Activated CD4-positive, alpha-beta T cell treated with anti-CD3 and anti-CD28 coated beads, Interleukin-2, amount 10 ng/mL, durations not matched to agents 7 days and 5 days (primary cell): ENCODE results near the gene PCYT2. TPM values are rescaled to one million over a fixed set of nuclear protein-coding genes. Genes with fewer than 3 reads are reported as not detected.

Experiments used
- CTCF ChIA-PET: fragments of 350-600 bp; sonication (Branson Sonifier 250); formaldehyde crosslinking; loops from one replicate; lab custom pipeline; 2021; ENCODE audit warnings: antibody characterized with exemption; lab: Charles Lee
- POLR2A ChIA-PET: fragments of 350-600 bp; sonication (Branson Sonifier 250); formaldehyde crosslinking; loops from one replicate; lab custom pipeline; 2021; ENCODE audit warnings: antibody characterized with exemption; lab: Charles Lee
- DNase-seq: peaks from one replicate; pipeline ENCODE4 v3.0.0-alpha.2; 2020
- H3K27ac Mint-ChIP-seq: one replicate; pipeline ENCODE4 v1.8.0; 2021; ENCODE audit warnings: mild to moderate bottlenecking, moderate library complexity, mixed read lengths
- H3K27me3 Mint-ChIP-seq: one replicate; pipeline ENCODE4 v1.8.0; 2021; ENCODE audit warnings: mixed read lengths
- H3K36me3 Mint-ChIP-seq: one replicate; pipeline ENCODE4 v1.8.0; 2021; ENCODE audit warnings: low read depth, mixed read lengths
- H3K4me1 Mint-ChIP-seq: one replicate; pipeline ENCODE4 v1.8.0; 2021; ENCODE audit warnings: mixed read lengths
- H3K4me3 Mint-ChIP-seq: one replicate; pipeline ENCODE4 v1.8.0; 2021; ENCODE audit warnings: mild to moderate bottlenecking, moderate library complexity, mixed read lengths
- H3K9me3 Mint-ChIP-seq: one replicate; pipeline ENCODE4 v1.8.0; 2021; ENCODE audit warnings: mixed read lengths
- total RNA-seq, 2 experiments: library from RNA; stranded (reverse); gene quantifications; one replicate each; pipeline ENCODE4 v1.2.3, GENCODE V29; 2021

PCYT2 gene
- total RNA-seq, 2 experiments from 2014 or later: 37.6 to 39.0 TPM

DNA sequence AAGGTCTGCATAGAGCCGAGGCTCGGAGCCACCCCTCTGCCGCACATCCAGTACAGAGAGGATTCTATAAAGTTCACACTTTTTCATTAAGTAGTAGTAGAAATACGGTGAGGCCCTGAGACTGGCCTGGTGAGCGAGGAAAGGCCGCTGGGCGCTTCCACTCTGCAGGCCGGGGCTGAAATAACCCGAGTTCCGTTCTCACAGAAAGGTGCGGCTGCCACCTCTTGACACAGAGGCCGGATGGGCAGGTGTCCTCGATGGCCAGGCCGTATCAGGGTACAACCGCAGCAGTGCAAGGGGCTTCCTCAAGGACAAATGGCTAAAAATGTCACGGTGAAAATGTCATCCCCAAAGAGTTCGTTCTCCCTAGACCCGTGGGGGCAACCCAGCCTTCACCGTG lies 770 bp upstream of the PCYT2 start:
- Mint-ChIP-seq H3K9me3 (no peaks in the 10 kb centered on the region), H3K27ac (peak overlapping the region; percentile 62), H3K36me3 (peaks cover 23% of the 10 kb centered on the region), H3K4me1 (peaks cover 28% of the 10 kb centered on the region), H3K27me3 (no peaks in the 10 kb centered on the region), H3K4me3 (peak overlapping the region; percentile 63)
- CTCF ChIA-PET: interaction anchor here (1.3 to 3.7 kb wide), 2 partner anchors 15 to 72 kb away, joined by 5 to 15 read pairs; partner anchors contain the start of gene MAFG
- POLR2A ChIA-PET: no interaction called here
- no peak for DNase-seq

DNA sequence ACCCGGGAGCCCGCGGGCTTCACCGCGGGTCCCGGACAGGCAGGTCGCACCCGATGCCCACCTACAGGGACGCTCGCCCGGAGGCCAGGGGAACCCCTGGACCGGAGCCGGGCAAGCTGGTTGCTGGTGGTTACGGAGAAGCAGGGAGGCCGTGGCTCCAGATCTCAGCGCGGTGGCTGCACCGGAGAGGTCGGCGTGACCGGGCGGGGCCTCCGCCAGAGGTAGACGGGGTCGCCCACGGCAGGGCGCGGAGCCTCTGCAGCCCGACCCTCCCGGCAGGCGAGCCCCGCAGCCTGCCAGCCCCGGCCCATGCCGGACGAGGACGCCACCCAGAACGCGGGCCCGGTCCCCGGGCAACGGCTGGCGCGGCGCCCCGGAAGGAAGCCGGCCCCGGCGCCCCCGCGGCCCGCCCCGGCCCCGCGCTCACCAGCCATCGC lies 341 bp downstream of the PCYT2 start:
- peak; percentile 21 for DNase-seq
- Mint-ChIP-seq H3K4me1 (peaks cover 19% of the 10 kb centered on the region), H3K36me3 (peaks cover 17% of the 10 kb centered on the region), H3K27me3 (no peaks in the 10 kb centered on the region), H3K27ac (no peak overlapping the region), H3K4me3 (peak overlapping the region; percentile 88), H3K9me3 (no peaks in the 10 kb centered on the region)
- ChIA-PET POLR2A (no interaction called here), CTCF (interaction anchor here (0.8 to 3.7 kb wide), 2 partner anchors 9 to 16 kb away, joined by 3 to 15 read pairs; partner anchors contain the start of gene MAFG)

DNA sequence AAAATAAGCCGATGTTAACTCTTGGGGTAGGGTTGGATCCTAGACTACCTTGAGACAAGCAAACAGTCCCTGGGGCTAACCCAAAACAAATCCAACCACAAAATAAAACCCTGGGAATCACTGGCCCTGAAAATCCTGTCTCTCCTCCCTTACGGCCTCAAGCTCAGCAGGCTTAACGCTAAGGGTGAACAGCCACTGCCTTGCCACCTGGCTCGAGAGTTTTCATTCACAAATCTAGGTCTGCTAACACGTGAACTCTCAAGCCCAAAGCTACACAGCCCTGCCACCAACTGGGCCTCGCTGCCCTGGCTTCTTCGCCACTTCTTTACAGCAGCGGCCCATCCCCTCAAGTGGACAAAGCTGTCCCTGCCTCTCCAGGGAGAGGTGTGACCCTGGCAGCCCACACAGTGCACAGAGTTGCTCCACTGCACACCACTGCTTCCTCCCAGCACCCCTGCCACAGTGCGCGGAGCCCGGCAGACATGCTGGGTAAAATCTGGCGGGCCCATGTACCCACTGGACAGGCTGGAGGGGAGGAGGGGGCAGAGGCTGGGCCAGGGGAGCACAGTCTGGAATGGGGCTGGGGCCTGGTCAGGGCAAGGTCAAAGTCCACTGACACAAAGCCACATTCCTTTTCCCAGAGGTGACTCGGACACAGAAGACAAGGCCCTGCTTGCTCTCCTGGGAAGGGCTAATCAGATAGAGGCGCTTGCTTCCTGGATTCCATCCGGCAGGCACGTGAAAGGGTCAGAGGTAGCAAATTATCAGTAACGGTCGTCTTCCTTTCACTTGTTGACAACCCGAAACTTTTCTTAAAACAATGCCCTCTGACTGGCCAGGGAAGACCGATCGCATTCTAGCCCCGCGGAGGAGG lies 996 bp downstream of the PCYT2 start:
- Mint-ChIP-seq H3K9me3 (no peaks in the 10 kb centered on the region), H3K4me1 (peaks cover 17% of the 10 kb centered on the region), H3K27me3 (no peaks in the 10 kb centered on the region), H3K36me3 (peaks cover 14% of the 10 kb centered on the region), H3K27ac (peak overlapping the region; percentile 81), H3K4me3 (peak overlapping the region; percentile 88)
- DNase-seq: no peak
- CTCF ChIA-PET: interaction anchor here (0.8 to 3.7 kb wide), 4 partner anchors 10 to 208 kb away, joined by 3 to 15 read pairs (median 4); partner anchors contain the start of gene MAFG
- POLR2A ChIA-PET: no interaction called here

DNA sequence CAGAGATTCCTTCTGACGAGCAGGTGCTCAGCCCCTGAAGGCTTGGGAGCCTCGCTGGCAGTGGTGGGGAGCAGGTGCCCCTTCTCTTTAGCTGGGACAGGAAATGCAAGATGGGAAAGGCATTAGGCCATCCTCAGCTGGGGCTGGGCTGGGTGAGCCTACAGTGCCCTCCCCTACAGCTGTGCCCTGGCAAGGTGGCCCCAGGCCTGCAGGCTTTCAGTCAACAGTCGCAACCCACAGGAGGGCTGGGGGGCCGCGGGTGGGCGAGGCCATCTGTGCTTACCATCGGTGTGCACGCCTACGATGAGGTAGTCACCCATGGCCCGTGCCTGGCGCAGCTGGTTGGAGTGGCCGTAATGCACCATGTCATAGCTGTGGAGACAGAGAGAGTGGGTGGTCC lies 2.0 kb downstream of the PCYT2 start:
- DNase-seq: no peak
- Mint-ChIP-seq H3K36me3 (peaks cover 10% of the 10 kb centered on the region), H3K27me3 (no peaks in the 10 kb centered on the region), H3K4me1 (peaks cover 15% of the 10 kb centered on the region), H3K9me3 (no peaks in the 10 kb centered on the region), H3K4me3 (no peak overlapping the region), H3K27ac (no peak overlapping the region)
- CTCF ChIA-PET: interaction anchor here (0.6 to 1.2 kb wide), 3 partner anchors 17 to 600 kb away, joined by 3 to 4 read pairs (median 3); no protein-coding TSS in a partner anchor
- POLR2A ChIA-PET: no interaction called here

DNA sequence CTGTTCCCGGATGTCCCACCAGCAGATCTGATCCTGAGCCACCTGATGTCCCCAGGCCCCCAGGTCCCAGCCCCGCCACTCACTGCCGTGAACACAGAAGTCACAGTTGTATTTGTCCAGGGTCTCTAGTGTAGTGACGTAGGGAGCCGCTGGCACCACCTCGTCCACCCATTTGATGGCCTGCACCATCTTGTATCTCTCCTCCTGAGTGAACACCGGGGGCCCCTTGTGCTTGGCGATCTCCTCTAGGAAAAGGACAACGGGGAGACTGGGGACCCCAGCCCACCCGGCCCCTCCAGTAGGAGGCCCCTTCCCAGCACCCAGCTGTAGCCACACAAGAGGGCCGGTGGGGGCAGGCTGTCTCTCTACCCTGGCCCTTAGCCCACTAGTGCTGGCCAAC lies 2.4 kb downstream of the PCYT2 start:
- no peak overlapping the region for H3K4me3 Mint-ChIP-seq
- ChIA-PET POLR2A (no interaction called here), CTCF (interaction anchor here (1.2 kb wide), 1 partner anchor 207 kb away, joined by 3 read pairs; no protein-coding TSS in a partner anchor)
- DNase-seq: no peak
- H3K36me3 Mint-ChIP-seq: peaks cover 9% of the 10 kb centered on the region
- no peaks in the 10 kb centered on the region for H3K9me3 Mint-ChIP-seq
- H3K27ac Mint-ChIP-seq: no peak overlapping the region
- peaks cover 15% of the 10 kb centered on the region for H3K4me1 Mint-ChIP-seq
- no peaks in the 10 kb centered on the region for H3K27me3 Mint-ChIP-seq

DNA sequence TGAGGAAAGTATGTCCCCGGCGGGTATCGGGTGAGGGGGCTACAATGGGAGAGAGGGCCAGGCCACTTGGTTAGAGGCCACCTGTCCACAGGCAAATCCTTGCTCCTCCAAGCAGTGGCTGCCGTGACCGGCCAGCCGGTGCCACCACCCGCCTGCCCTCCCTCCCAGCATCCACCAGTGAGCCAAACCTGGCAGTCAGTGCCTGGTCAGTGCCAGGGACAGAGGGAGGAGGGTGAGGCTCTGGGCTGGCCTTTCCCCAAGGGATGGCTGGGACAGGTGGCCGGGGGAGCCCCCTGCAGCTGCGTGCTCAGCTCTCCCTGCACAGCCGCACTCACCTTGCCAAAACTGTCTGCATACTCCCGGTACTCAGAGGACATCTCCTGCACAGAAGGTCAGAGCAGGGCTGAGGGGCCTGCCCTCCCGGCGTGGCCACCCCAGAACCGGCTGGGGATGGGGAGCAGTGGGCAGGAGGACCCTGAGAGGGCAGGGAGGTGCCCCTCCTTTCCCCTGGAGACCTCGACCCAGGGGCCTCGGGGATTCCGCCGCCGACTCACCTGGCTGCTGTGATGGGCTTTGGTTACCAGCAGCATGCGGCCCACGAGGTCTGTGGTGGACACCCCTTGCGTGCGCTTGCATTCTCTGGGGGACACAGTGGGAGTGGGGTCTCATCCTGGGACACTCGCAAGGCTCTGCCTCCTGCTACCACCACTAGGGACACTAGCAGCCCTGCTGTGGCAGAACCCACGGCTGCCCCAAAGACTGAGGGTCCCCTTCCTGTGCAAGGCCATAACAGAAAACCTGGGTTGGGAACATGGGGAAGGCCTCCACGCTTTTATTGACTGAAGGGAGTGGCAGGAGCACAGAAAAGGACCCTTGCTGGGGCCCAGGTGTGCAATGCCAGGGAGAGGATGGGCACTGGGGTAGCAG lies 3.7 kb downstream of the PCYT2 start:
- ChIA-PET POLR2A (no interaction called here), CTCF (interaction anchor here (0.6 to 0.7 kb wide), 2 partner anchors 19 to 841 kb away, joined by 3 read pairs; no protein-coding TSS in a partner anchor)
- Mint-ChIP-seq H3K4me1 (peaks cover 8% of the 10 kb centered on the region), H3K27ac (no peak overlapping the region), H3K9me3 (no peaks in the 10 kb centered on the region), H3K36me3 (no peaks in the 10 kb centered on the region), H3K27me3 (peaks cover 3% of the 10 kb centered on the region), H3K4me3 (no peak overlapping the region)
- no peak for DNase-seq

DNA sequence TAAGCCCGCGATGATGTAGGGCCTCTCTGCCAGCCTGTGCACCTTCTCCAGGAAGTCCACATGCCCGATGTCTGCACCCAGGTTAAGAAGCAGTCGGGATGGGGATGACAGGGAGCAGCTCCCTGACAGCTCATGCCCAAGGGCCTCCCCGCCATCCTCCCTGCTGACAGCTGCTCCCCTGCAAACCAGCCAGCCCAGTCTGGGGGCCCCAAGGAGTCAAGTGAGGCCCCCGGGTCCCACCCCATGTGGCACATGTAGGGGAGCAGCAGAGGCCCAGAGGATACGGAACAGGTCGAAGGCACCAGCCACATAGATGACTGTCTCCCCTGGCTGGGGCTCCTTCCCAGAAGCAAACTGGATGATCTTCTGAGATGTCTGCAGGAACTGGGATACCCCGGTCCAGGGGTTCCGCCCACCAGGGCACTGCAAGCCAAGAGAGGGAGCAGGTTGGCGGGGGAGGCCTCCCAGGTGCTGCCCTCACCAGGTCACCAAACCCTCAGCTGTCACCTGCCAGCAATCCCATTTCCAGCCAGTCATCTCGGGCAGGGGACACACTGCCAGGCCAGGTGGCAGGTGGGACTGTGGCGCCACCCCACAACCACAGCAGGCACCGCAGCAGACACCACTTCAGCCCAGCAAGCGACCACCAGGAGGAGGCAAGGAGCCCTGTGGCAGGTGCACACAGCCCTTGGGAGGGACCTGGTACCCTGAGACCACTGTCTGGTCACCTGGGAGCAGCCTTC lies 4.6 kb downstream of the PCYT2 start:
- DNase-seq: no peak
- Mint-ChIP-seq H3K36me3 (no peaks in the 10 kb centered on the region), H3K9me3 (no peaks in the 10 kb centered on the region), H3K27ac (no peak overlapping the region), H3K27me3 (peaks cover 3% of the 10 kb centered on the region), H3K4me1 (peaks cover 8% of the 10 kb centered on the region), H3K4me3 (no peak overlapping the region)
- ChIA-PET POLR2A (no interaction called here), CTCF (interaction anchor here (0.6 kb wide), 1 partner anchor 53 kb away, joined by 3 read pairs; no protein-coding TSS in a partner anchor)

DNA sequence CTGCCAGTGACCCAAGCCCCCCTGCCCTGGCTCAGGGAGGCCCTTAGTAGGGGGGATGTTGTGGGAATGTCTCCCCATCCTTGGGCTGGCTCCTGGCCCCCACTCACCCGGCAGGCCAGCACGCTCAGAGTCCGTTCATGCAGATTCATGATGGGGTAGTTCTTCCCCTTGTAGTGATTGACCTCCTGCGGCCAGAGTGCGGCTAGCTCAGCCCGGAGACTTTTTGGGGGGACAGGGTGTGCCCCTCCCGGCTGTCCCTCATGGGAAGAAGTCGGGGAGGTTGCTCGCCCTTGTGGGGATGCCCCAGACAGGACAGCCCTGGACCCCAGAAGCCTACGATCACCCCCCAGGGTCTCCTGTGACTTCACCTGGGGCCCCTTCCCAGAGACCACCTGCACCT lies 5.2 kb downstream of the PCYT2 start:
- peaks cover 3% of the 10 kb centered on the region for H3K36me3 Mint-ChIP-seq
- H3K4me1 Mint-ChIP-seq: peaks cover 11% of the 10 kb centered on the region
- no peak overlapping the region for H3K27ac Mint-ChIP-seq
- H3K27me3 Mint-ChIP-seq: peaks cover 7% of the 10 kb centered on the region
- ChIA-PET CTCF (interaction anchor here (0.6 kb wide), 1 partner anchor 54 kb away, joined by 3 read pairs; no protein-coding TSS in a partner anchor), POLR2A (no interaction called here)
- no peaks in the 10 kb centered on the region for H3K9me3 Mint-ChIP-seq
- H3K4me3 Mint-ChIP-seq: no peak overlapping the region
- DNase-seq: no peak

DNA sequence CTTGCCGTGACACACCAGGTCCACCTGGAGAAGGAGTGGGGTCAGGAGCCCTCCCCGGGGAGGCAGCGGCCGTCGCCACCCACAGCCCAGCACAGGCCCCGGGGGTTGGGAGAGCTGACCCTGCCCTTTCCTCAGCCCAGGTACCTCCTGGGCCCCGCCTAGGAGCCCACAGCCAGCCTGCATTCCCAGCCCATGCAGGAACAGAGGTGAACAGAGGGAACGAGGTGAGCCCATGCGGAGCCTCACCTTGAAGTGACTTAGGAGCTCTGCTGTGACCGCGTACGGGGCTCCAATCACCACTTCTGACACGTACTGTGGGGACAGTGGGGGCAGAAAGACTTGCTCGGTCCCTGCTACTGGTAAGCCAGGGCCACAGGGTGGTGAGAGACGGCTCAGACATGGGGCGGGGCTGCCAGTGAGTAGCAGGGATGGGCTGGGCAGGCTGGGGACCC lies 5.7 kb downstream of the PCYT2 start:
- DNase-seq: no peak
- Mint-ChIP-seq H3K36me3 (peaks cover 3% of the 10 kb centered on the region), H3K27me3 (peaks cover 9% of the 10 kb centered on the region), H3K27ac (no peak overlapping the region), H3K4me3 (no peak overlapping the region), H3K4me1 (peaks cover 14% of the 10 kb centered on the region), H3K9me3 (no peaks in the 10 kb centered on the region)
- POLR2A ChIA-PET: no interaction called here
- CTCF ChIA-PET: no interaction called here

DNA sequence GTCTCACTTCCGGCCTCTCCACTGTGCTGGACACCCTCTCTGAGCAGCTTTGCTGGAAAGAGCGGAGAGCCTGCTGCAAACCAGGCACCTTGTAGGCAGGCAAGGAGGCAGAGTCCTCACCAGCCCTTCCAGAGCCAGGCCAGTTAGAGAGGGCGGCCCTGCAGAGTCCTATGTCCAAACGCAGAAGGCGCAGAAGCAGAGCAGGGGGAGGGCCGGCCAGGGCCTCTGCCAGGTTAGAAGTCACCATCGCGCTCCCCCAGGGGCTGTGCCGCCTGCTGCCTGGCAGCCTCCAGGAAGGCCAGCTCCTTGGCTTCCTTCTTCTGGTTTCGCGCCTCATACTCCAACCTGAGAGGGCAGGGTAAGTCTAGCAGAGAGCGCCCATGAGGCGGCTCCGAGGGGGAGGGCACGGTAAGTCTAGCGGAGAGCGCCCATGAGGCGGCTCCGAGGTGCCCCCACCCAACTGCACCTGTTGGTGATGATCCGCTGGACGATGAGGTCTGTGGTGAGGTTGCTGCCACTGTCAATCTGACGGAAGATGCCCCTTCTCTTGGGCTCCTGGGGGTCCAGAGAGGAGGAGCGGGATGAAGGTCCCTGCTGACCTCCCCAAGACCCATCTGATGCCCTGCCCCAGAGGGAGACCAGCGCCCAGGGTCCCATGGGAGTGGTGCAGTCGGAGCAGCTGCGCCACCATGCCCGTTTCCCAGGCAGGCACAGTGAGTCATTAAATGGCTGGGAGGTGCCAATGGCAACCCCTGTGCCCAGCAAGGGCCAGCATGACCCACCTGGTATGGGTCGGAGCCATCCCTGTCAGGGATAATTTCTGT lies 6.4 kb downstream of the PCYT2 start:
- peaks cover 9% of the 10 kb centered on the region for H3K27me3 Mint-ChIP-seq
- H3K9me3 Mint-ChIP-seq: no peaks in the 10 kb centered on the region
- no peak for DNase-seq
- H3K4me3 Mint-ChIP-seq: no peak overlapping the region
- ChIA-PET POLR2A (no interaction called here), CTCF (no interaction called here)
- peaks cover 9% of the 10 kb centered on the region for H3K36me3 Mint-ChIP-seq
- H3K4me1 Mint-ChIP-seq: peaks cover 10% of the 10 kb centered on the region
- no peak overlapping the region for H3K27ac Mint-ChIP-seq

DNA sequence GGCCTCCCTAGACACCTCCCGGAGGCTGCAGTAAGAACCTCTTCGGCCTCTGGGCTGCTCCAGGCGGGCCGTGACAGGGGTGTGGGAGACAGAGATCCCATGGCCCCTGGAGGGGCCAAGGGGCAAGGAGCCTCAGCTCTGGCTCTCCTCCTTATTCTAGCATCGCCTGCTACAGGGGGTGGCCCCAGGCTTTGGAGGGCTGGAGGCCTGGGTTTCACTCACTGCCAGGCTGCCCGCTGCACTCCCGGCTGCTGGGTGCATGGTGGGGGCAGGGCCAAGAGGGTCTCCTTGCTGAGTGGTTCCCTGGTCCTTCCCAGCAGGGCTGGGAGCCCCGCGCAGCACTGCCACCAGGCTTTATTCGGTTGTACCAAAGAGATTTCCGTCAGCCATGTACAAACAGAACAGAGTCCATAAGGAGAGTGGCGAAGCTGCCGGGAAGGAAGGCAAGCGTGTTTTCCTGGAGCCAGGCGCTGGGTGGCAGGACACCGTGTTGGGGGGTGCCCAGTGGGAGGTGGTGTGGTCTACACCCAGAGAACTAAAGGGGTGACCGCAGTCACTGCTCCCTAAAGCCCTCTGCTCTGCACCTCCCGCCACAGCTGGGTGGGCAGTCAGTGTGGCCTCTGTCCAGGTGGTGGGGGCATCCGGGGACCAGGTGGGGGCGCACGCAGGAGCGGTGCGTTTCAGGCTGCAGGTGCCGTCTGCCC lies 7.2 kb downstream of the PCYT2 start:
- H3K27me3 Mint-ChIP-seq: peaks cover 9% of the 10 kb centered on the region
- no peak overlapping the region for H3K4me3 Mint-ChIP-seq
- H3K9me3 Mint-ChIP-seq: no peaks in the 10 kb centered on the region
- POLR2A ChIA-PET: no interaction called here
- peaks cover 10% of the 10 kb centered on the region for H3K36me3 Mint-ChIP-seq
- peaks cover 6% of the 10 kb centered on the region for H3K4me1 Mint-ChIP-seq
- no peak overlapping the region for H3K27ac Mint-ChIP-seq
- CTCF ChIA-PET: no interaction called here
- no peak for DNase-seq
